ENCODE measurements around the gene TMEM132C. TPM values are rescaled to one million over a fixed set of nuclear protein-coding genes. Genes with fewer than 3 reads are reported as not detected.
A peak's percentile ranks its signal among the peaks of the same experiment; 100 is the strongest.

TMEM132C gene
- total RNA-seq, 1 experiment from 2014 or later = not detected

- DNase-seq (ENCODE audit: low read depth, low spot score) = no peak
- in situ Hi-C loops (cut with HindIII; ENCODE audit: low pct_unique_long_range_greater_than_20kb, low sequenced_read_pairs) = no loop called here
Measured at GRCh38 chr12:128381946-128382345, 115.0 kb downstream of the TMEM132C start.

GRCh38 chr12:128382946-128383345, 116.0 kb downstream of the TMEM132C start:
- DNase-seq (ENCODE audit: low read depth, low spot score) = no peak
- in situ Hi-C loops (cut with HindIII; ENCODE audit: low pct_unique_long_range_greater_than_20kb, low sequenced_read_pairs) = no loop called here

GRCh38 chr12:128383357-128383937, 116.5 kb downstream of the TMEM132C start:
- DNase-seq (ENCODE audit: low read depth, low spot score) = no peak
- in situ Hi-C loops (cut with HindIII; ENCODE audit: low pct_unique_long_range_greater_than_20kb, low sequenced_read_pairs) = no loop called here

GRCh38 chr12:128385736-128386135, 118.8 kb downstream of the TMEM132C start:
- no peak for DNase-seq (ENCODE audit: low read depth, low spot score)
- in situ Hi-C loops (cut with HindIII; ENCODE audit: low pct_unique_long_range_greater_than_20kb, low sequenced_read_pairs) = no loop called here

- peak; percentile 51 for DNase-seq (ENCODE audit: low read depth, low spot score)
- in situ Hi-C loops (cut with HindIII; ENCODE audit: low pct_unique_long_range_greater_than_20kb, low sequenced_read_pairs) = no loop called here
Measured at GRCh38 chr12:128387811-128388422, 120.9 kb downstream of the TMEM132C start.

GRCh38 chr12:128388461-128389000, 121.6 kb downstream of the TMEM132C start:
- in situ Hi-C loops (cut with HindIII; ENCODE audit: low pct_unique_long_range_greater_than_20kb, low sequenced_read_pairs) = no loop called here

GRCh38 chr12:128393346-128393745, 126.4 kb downstream of the TMEM132C start:
- no peak for DNase-seq (ENCODE audit: low read depth, low spot score)
- in situ Hi-C loops (cut with HindIII; ENCODE audit: low pct_unique_long_range_greater_than_20kb, low sequenced_read_pairs) = no loop called here

More at GRCh38 chr12:128388461-128389000, 121.6 kb downstream of the TMEM132C start:
- DNase-seq (ENCODE audit: low read depth, low spot score) = no peak

- no peak for DNase-seq (ENCODE audit: low read depth, low spot score)
- in situ Hi-C loops (cut with HindIII; ENCODE audit: low pct_unique_long_range_greater_than_20kb, low sequenced_read_pairs) = no loop called here
Measured at GRCh38 chr12:128394137-128394536, 127.2 kb downstream of the TMEM132C start.

GRCh38 chr12:128399253-128399652, 132.3 kb downstream of the TMEM132C start:
- DNase-seq (ENCODE audit: low read depth, low spot score) = no peak
- in situ Hi-C loops (cut with HindIII; ENCODE audit: low pct_unique_long_range_greater_than_20kb, low sequenced_read_pairs) = no loop called here

- in situ Hi-C loops (cut with HindIII; ENCODE audit: low pct_unique_long_range_greater_than_20kb, low sequenced_read_pairs) = no loop called here
Measured at GRCh38 chr12:128402486-128403243, 135.7 kb downstream of the TMEM132C start.

GRCh38 chr12:128408669-128409068, 141.7 kb downstream of the TMEM132C start:
- DNase-seq (ENCODE audit: low read depth, low spot score) = no peak
- in situ Hi-C loops (cut with HindIII; ENCODE audit: low pct_unique_long_range_greater_than_20kb, low sequenced_read_pairs) = no loop called here

More at GRCh38 chr12:128402486-128403243, 135.7 kb downstream of the TMEM132C start:
- DNase-seq (ENCODE audit: low read depth, low spot score) = no peak

- in situ Hi-C loops (cut with HindIII; ENCODE audit: low pct_unique_long_range_greater_than_20kb, low sequenced_read_pairs) = no loop called here
- DNase-seq (ENCODE audit: low read depth, low spot score) = no peak
Measured at GRCh38 chr12:128415036-128415560, 148.1 kb downstream of the TMEM132C start.

GRCh38 chr12:128418944-128419343, 152.0 kb downstream of the TMEM132C start:
- in situ Hi-C loops (cut with HindIII; ENCODE audit: low pct_unique_long_range_greater_than_20kb, low sequenced_read_pairs) = no loop called here

GRCh38 chr12:128420163-128420562, 153.2 kb downstream of the TMEM132C start:
- no peak for DNase-seq (ENCODE audit: low read depth, low spot score)
- in situ Hi-C loops (cut with HindIII; ENCODE audit: low pct_unique_long_range_greater_than_20kb, low sequenced_read_pairs) = no loop called here

More at GRCh38 chr12:128418944-128419343, 152.0 kb downstream of the TMEM132C start:
- DNase-seq (ENCODE audit: low read depth, low spot score) = no peak

- in situ Hi-C loops (cut with HindIII; ENCODE audit: low pct_unique_long_range_greater_than_20kb, low sequenced_read_pairs) = no loop called here
- no peak for DNase-seq (ENCODE audit: low read depth, low spot score)
Measured at GRCh38 chr12:128421375-128421774, 154.4 kb downstream of the TMEM132C start.

GRCh38 chr12:128423205-128423604, 156.2 kb downstream of the TMEM132C start:
- in situ Hi-C loops (cut with HindIII; ENCODE audit: low pct_unique_long_range_greater_than_20kb, low sequenced_read_pairs) = no loop called here
- DNase-seq (ENCODE audit: low read depth, low spot score) = no peak

- DNase-seq (ENCODE audit: low read depth, low spot score) = no peak
- in situ Hi-C loops (cut with HindIII; ENCODE audit: low pct_unique_long_range_greater_than_20kb, low sequenced_read_pairs) = no loop called here
Measured at GRCh38 chr12:128424931-128425431, 158.0 kb downstream of the TMEM132C start.
